ENCODE measurements around the gene RAB5B.
"Not testable (repeated sequence)": the region's sequence is repeated elsewhere in the genome, so short reads cannot be mapped to it uniquely, and the experiment has no call there.

The RAB5B gene

GRCh38 chr12:55965240-55965639 lies 8.6 kb upstream of the RAB5B start:
- DNase-seq (ENCODE audit: insufficient read length, low spot score): no peak
- FAIRE-seq: no peak
- TF ChIP-seq POLR2A (IDR thresholded peaks at IDR 0.05; ENCODE audit: low read depth, low read length): no peak

- FAIRE-seq (no peak), DNase-seq (ENCODE audit: insufficient read length, low spot score) (no peak)
- TF ChIP-seq POLR2A (IDR thresholded peaks at IDR 0.05; ENCODE audit: low read depth, low read length): no peak
These were observed 7.9 kb upstream of the RAB5B start, which contains the start of gene PMEL for GRCh38 chr12:55965941-55966407. PMEL (minus strand) TSS chr12:55966042; CDS start chr12:55966011, 31 bp downstream.

- FAIRE-seq: peak; percentile 11
- peak; percentile 80 for DNase-seq (ENCODE audit: insufficient read length, low spot score)
- TF ChIP-seq POLR2A (IDR thresholded peaks at IDR 0.05; ENCODE audit: low read depth, low read length): peak; percentile 53; the same call in 1 of the 2 replicates
These were observed 7.2 kb upstream of the RAB5B start, which contains the start of gene CDK2 for GRCh38 chr12:55966408-55967281. CDK2 (plus strand) TSS chr12:55966830; CDS start chr12:55967009, 179 bp downstream.

- DNase-seq (ENCODE audit: insufficient read length, low spot score) (no peak), FAIRE-seq (no peak)
- no peak for TF ChIP-seq POLR2A (IDR thresholded peaks at IDR 0.05; ENCODE audit: low read depth, low read length)
These were observed 4.5 kb upstream of the RAB5B start for GRCh38 chr12:55969356-55969755.

GRCh38 chr12:55970775-55971174 lies 3.1 kb upstream of the RAB5B start:
- no peak for FAIRE-seq
- DNase-seq (ENCODE audit: insufficient read length, low spot score): no peak
- TF ChIP-seq POLR2A (IDR thresholded peaks at IDR 0.05; ENCODE audit: low read depth, low read length): no peak

- TF ChIP-seq POLR2A (IDR thresholded peaks at IDR 0.05; ENCODE audit: low read depth, low read length): no peak
- FAIRE-seq: peak; percentile 38
- peak; percentile 53 for DNase-seq (ENCODE audit: insufficient read length, low spot score)
These were observed 1.8 kb upstream of the RAB5B start for GRCh38 chr12:55972042-55972441.

- DNase-seq (ENCODE audit: insufficient read length, low spot score) (no peak), FAIRE-seq (no peak)
- TF ChIP-seq POLR2A (IDR thresholded peaks at IDR 0.05; ENCODE audit: low read depth, low read length): no peak
These were observed 1.4 kb upstream of the RAB5B start for GRCh38 chr12:55972456-55972855.

GRCh38 chr12:55972911-55973598 lies 823 bp upstream of the RAB5B start:
- FAIRE-seq (peak; percentile 33), DNase-seq (ENCODE audit: insufficient read length, low spot score) (no peak)
- no peak for TF ChIP-seq POLR2A (IDR thresholded peaks at IDR 0.05; ENCODE audit: low read depth, low read length)

- FAIRE-seq (no peak), DNase-seq (ENCODE audit: insufficient read length, low spot score) (peak; percentile 42)
- no peak for TF ChIP-seq POLR2A (IDR thresholded peaks at IDR 0.05; ENCODE audit: low read depth, low read length)
These were observed 441 bp downstream of the RAB5B start for GRCh38 chr12:55974308-55974730.

- no peak for FAIRE-seq
- no peak for TF ChIP-seq POLR2A (IDR thresholded peaks at IDR 0.05; ENCODE audit: low read depth, low read length)
- no peak for DNase-seq (ENCODE audit: insufficient read length, low spot score)
These were observed 4.5 kb downstream of the RAB5B start for GRCh38 chr12:55978393-55978792.

GRCh38 chr12:55979069-55979468 lies 5.2 kb downstream of the RAB5B start:
- DNase-seq (ENCODE audit: insufficient read length, low spot score) (no peak), FAIRE-seq (no peak)
- TF ChIP-seq POLR2A (IDR thresholded peaks at IDR 0.05; ENCODE audit: low read depth, low read length): no peak

GRCh38 chr12:55981882-55982281 lies 8.0 kb downstream of the RAB5B start:
- DNase-seq (ENCODE audit: insufficient read length, low spot score); FAIRE-seq: not testable (repeated sequence)

GRCh38 chr12:55982319-55982936 lies 8.6 kb downstream of the RAB5B start:
- FAIRE-seq: no peak

More at GRCh38 chr12:55982319-55982936, 8.6 kb downstream of the RAB5B start:
- TF ChIP-seq POLR2A (IDR thresholded peaks at IDR 0.05; ENCODE audit: low read depth, low read length): no peak
- DNase-seq (ENCODE audit: insufficient read length, low spot score): no peak

Data from H54 (cell line).